ENCODE results near the gene ZNF804B.

- TF ChIP-seq, protein P1, sequence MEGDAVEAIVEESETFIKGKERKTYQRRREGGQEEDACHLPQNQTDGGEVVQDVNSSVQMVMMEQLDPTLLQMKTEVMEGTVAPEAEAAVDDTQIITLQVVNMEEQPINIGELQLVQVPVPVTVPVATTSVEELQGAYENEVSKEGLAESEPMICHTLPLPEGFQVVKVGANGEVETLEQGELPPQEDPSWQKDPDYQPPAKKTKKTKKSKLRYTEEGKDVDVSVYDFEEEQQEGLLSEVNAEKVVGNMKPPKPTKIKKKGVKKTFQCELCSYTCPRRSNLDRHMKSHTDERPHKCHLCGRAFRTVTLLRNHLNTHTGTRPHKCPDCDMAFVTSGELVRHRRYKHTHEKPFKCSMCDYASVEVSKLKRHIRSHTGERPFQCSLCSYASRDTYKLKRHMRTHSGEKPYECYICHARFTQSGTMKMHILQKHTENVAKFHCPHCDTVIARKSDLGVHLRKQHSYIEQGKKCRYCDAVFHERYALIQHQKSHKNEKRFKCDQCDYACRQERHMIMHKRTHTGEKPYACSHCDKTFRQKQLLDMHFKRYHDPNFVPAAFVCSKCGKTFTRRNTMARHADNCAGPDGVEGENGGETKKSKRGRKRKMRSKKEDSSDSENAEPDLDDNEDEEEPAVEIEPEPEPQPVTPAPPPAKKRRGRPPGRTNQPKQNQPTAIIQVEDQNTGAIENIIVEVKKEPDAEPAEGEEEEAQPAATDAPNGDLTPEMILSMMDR (IDR thresholded peaks at IDR 0.05), result no peak
- TF ChIP-seq POLR2A (IDR thresholded peaks at IDR 0.05), result no peak
Measured at GRCh38 chr7:89085580-89085979, 326.1 kb downstream of the ZNF804B start.

All from right lobe of liver (tissue), 4 donors.